Trophoblast cell (in vitro differentiated cells and primary cell): ENCODE measurements around the gene DICER1.

Experiments
- DNase-seq, 2 donors: peaks; one replicate each; pipeline ENCODE4 v3.0.0-alpha.2; 2016
- H2AFZ ChIP-seq: 2 replicates; pipeline ENCODE4 v1.6.1; 2013; ENCODE audit warnings: low read length, moderate library complexity, mild to moderate bottlenecking; ENCODE audit not compliant: insufficient read depth, poor library complexity
- H2AK5ac ChIP-seq: 2 replicates; pipeline ENCODE4 v1.6.1; 2013; ENCODE audit warnings: mild to moderate bottlenecking, low read length
- H2BK120ac ChIP-seq: 2 replicates; pipeline ENCODE4 v1.6.1; 2013; ENCODE audit warnings: low read length, mild to moderate bottlenecking, moderate library complexity; ENCODE audit not compliant: insufficient read depth, poor library complexity
- H2BK12ac ChIP-seq: 2 replicates; pipeline ENCODE4 v1.6.1; 2013; ENCODE audit warnings: mild to moderate bottlenecking, low read length, moderate library complexity
- H2BK5ac ChIP-seq: 2 replicates; pipeline ENCODE4 v1.6.1; 2013; ENCODE audit warnings: low read length, low read depth, moderate library complexity, mild to moderate bottlenecking; ENCODE audit not compliant: poor library complexity
- H3K14ac ChIP-seq: 2 replicates; pipeline ENCODE4 v1.6.1; 2013; ENCODE audit warnings: mild to moderate bottlenecking, low read length
- H3K18ac ChIP-seq: 2 replicates; pipeline ENCODE4 v1.6.1; 2013; ENCODE audit warnings: mild to moderate bottlenecking, low read length
- H3K23ac ChIP-seq: 2 replicates; pipeline ENCODE4 v1.6.1; 2013; ENCODE audit warnings: low read length
- H3K27ac ChIP-seq: 2 replicates; pipeline ENCODE4 v1.5.1; 2013; ENCODE audit warnings: low read depth, mild to moderate bottlenecking, inconsistent platforms, low read length, moderate library complexity
- H3K27me3 ChIP-seq: 2 replicates; pipeline ENCODE4 v1.6.1; 2013; ENCODE audit warnings: inconsistent platforms, mild to moderate bottlenecking, low read length, moderate library complexity; ENCODE audit not compliant: insufficient read depth
- H3K36me3 ChIP-seq, 2 experiments: 1 replicate in 1 of 2; 2 replicates in 1 of 2; pipeline ENCODE4 v1.6.1; 2013; ENCODE audit warnings: low read length in 2 of 2, mild to moderate bottlenecking in 2 of 2, moderate library complexity in 1 of 2; ENCODE audit not compliant: insufficient read depth in 2 of 2, control insufficient read depth in 1 of 2
- H3K4ac ChIP-seq: 2 replicates; pipeline ENCODE4 v1.6.1; 2013; ENCODE audit warnings: low read depth, mild to moderate bottlenecking, low read length, moderate library complexity
- H3K4me1 ChIP-seq, 2 experiments: 1 replicate in 1 of 2; 2 replicates in 1 of 2; pipeline ENCODE4 v1.6.1; 2013; ENCODE audit warnings: low read length in 2 of 2, mild to moderate bottlenecking in 2 of 2, moderate library complexity in 1 of 2; ENCODE audit not compliant: insufficient read depth in 2 of 2, control insufficient read depth in 1 of 2
- H3K4me2 ChIP-seq: 2 replicates; pipeline ENCODE4 v1.6.1; 2013; ENCODE audit warnings: inconsistent platforms, mild to moderate bottlenecking, low read length, moderate library complexity
- H3K4me3 ChIP-seq: 2 replicates; pipeline ENCODE4 v1.5.1; 2013; ENCODE audit warnings: mild to moderate bottlenecking, low read depth, low read length, inconsistent platforms
- H3K79me1 ChIP-seq: one replicate; pipeline ENCODE4 v1.6.1; 2013; ENCODE audit warnings: low read length
- H3K79me2 ChIP-seq: 2 replicates; pipeline ENCODE4 v1.6.1; 2013; ENCODE audit warnings: low read length, mild to moderate bottlenecking; ENCODE audit not compliant: control insufficient read depth, insufficient read depth, poor library complexity
- H3K9ac ChIP-seq: 2 replicates; pipeline ENCODE4 v1.6.1; 2013; ENCODE audit warnings: mild to moderate bottlenecking, low read length
- H3K9me3 ChIP-seq: 2 replicates; pipeline ENCODE4 v1.6.1; 2013; ENCODE audit warnings: low read depth, mild to moderate bottlenecking, control low read depth, inconsistent platforms, low read length; ENCODE audit not compliant: insufficient read depth
- H4K12ac ChIP-seq: 2 replicates; pipeline ENCODE4 v1.6.1; 2013; ENCODE audit warnings: low read depth, mild to moderate bottlenecking, low read length, moderate library complexity
- H4K8ac ChIP-seq: 2 replicates; pipeline ENCODE4 v1.6.1; 2013; ENCODE audit warnings: low read depth, mild to moderate bottlenecking, low read length, moderate library complexity
- H4K91ac ChIP-seq: one replicate; pipeline ENCODE4 v1.6.1; 2013; ENCODE audit warnings: low read depth, mild to moderate bottlenecking, low read length, moderate library complexity
- WGBS: extraction: QIAGEN DNeasy Blood & Tissue Kit; methylation state at CpG from one replicate; pipeline ENCODE4 v1.1.7; 2013; ENCODE audit warnings: missing lambda C conversion rate; ENCODE audit not compliant: insufficient read length, insufficient coverage; ENCODE audit errors: extremely low coverage; 5-methylcytosine and 5-hydroxymethylcytosine counted together

DICER1 gene

GRCh38 chr14:95097385-95097784 is 59.9 kb downstream of the DICER1 start:
- Histone ChIP-seq H2AFZ (no peak overlapping the region), H2BK12ac (no peak overlapping the region), H2BK120ac (no peak overlapping the region), H3K23ac (no peak overlapping the region), H3K36me3 (peaks cover 10 to 30% of the 10 kb centered on the region in 2 experiments), H3K4me2 (no peak overlapping the region), H3K18ac (no peak overlapping the region), H2BK5ac (no peak overlapping the region), H3K9ac (no peak overlapping the region), H3K4me3 (no peak overlapping the region), H3K79me2 (no peaks in the 10 kb centered on the region), H4K8ac (no peak overlapping the region), H3K4ac (no peak overlapping the region), H3K14ac (no peak overlapping the region), H3K9me3 (no peaks in the 10 kb centered on the region), H4K91ac (no peak overlapping the region), H2AK5ac (no peak overlapping the region), H3K4me1 (no peaks in the 10 kb centered on the region), H3K79me1 (no peaks in the 10 kb centered on the region), H3K27ac (no peak overlapping the region), H4K12ac (no peak overlapping the region), H3K27me3 (no peaks in the 10 kb centered on the region)
- DNase-seq: no peak
- no CpG with 5 or more reads among the region's 2 CpGs for WGBS

- H3K9ac ChIP-seq: no peak overlapping the region
- H2AFZ ChIP-seq: no peak overlapping the region
- no peak overlapping the region for H3K4me2 ChIP-seq
- H4K91ac ChIP-seq: no peak overlapping the region
- no peak overlapping the region for H2AK5ac ChIP-seq
- no CpG with 5 or more reads among the region's 4 CpGs for whole genome bisulfite sequencing
- H3K79me1 ChIP-seq: no peaks in the 10 kb centered on the region
- H3K4me3 ChIP-seq: no peak overlapping the region
- peaks cover 8 to 26% of the 10 kb centered on the region in 2 experiments for H3K36me3 ChIP-seq
- no peaks in the 10 kb centered on the region for H3K9me3 ChIP-seq
- H4K12ac ChIP-seq: no peak overlapping the region
- H3K4ac ChIP-seq: no peak overlapping the region
- no peak overlapping the region for H2BK5ac ChIP-seq
- H4K8ac ChIP-seq: no peak overlapping the region
- H3K4me1 ChIP-seq: no peaks in the 10 kb centered on the region
- no peak overlapping the region for H3K23ac ChIP-seq
- no peak overlapping the region for H2BK120ac ChIP-seq
- no peaks in the 10 kb centered on the region for H3K27me3 ChIP-seq
- no peak overlapping the region for H3K18ac ChIP-seq
- no peak overlapping the region for H3K27ac ChIP-seq
- no peaks in the 10 kb centered on the region for H3K79me2 ChIP-seq
- no peak overlapping the region for H3K14ac ChIP-seq
- H2BK12ac ChIP-seq: no peak overlapping the region
- DNase-seq: no peak
Measured at GRCh38 chr14:95096476-95096875, 60.9 kb downstream of the DICER1 start.

- Histone ChIP-seq H2BK5ac (no peak overlapping the region), H3K79me2 (no peaks in the 10 kb centered on the region), H3K79me1 (no peaks in the 10 kb centered on the region), H2AFZ (no peak overlapping the region), H2BK120ac (no peak overlapping the region), H3K4ac (no peak overlapping the region), H4K8ac (no peak overlapping the region), H2AK5ac (no peak overlapping the region), H3K4me3 (no peak overlapping the region), H3K14ac (no peak overlapping the region), H3K27ac (no peak overlapping the region), H4K12ac (no peak overlapping the region), H3K18ac (no peak overlapping the region), H2BK12ac (no peak overlapping the region), H3K9me3 (no peaks in the 10 kb centered on the region), H3K4me1 (no peaks in the 10 kb centered on the region), H3K27me3 (no peaks in the 10 kb centered on the region), H3K36me3 (peaks cover 8 to 21% of the 10 kb centered on the region in 2 experiments), H3K9ac (no peak overlapping the region), H3K4me2 (no peak overlapping the region), H3K23ac (no peak overlapping the region), H4K91ac (no peak overlapping the region)
- no CpG with 5 or more reads among the region's 8 CpGs for WGBS
- no peak for DNase-seq
Measured at GRCh38 chr14:95095996-95096395, 61.3 kb downstream of the DICER1 start.

GRCh38 chr14:95092723-95093122 is 64.6 kb downstream of the DICER1 start:
- Histone ChIP-seq H2AFZ (no peak overlapping the region), H3K18ac (no peak overlapping the region), H3K27me3 (no peaks in the 10 kb centered on the region), H3K9me3 (no peaks in the 10 kb centered on the region), H4K91ac (no peak overlapping the region), H2BK5ac (no peak overlapping the region), H3K36me3 (peaks cover 8 to 25% of the 10 kb centered on the region in 2 experiments), H3K9ac (no peak overlapping the region), H3K4me3 (no peak overlapping the region), H3K4me1 (no peaks in the 10 kb centered on the region), H3K23ac (no peak overlapping the region), H3K27ac (no peak overlapping the region), H3K79me2 (no peaks in the 10 kb centered on the region), H4K12ac (no peak overlapping the region), H3K4ac (no peak overlapping the region), H2AK5ac (no peak overlapping the region), H4K8ac (no peak overlapping the region), H2BK120ac (no peak overlapping the region), H3K14ac (no peak overlapping the region), H2BK12ac (no peak overlapping the region), H3K4me2 (no peak overlapping the region), H3K79me1 (no peaks in the 10 kb centered on the region)
- WGBS: no CpG with 5 or more reads among the region's 9 CpGs
- no peak for DNase-seq
